ENCODE results near the gene L3HYPDH.

Gene L3HYPDH

GRCh38 chr14:59424341-59425071 lies 59.7 kb downstream of the L3HYPDH start:
- DNase-seq = no peak

Measured in SIG-M5 (cell line).